CD4-positive, alpha-beta T cell treated with Interleukin-17A for 4 hours (primary cell): ENCODE measurements around the gene MMD.
A peak's percentile ranks its signal among the peaks of the same experiment; 100 is the strongest.
"Not testable (repeated sequence)": the region's sequence is repeated elsewhere in the genome, so short reads cannot be mapped to it uniquely, and the experiment has no call there.

ENCODE experiments used
- DNase-seq: peaks from one replicate; pipeline ENCODE4 v3.0.0-alpha.2; 2020; ENCODE audit warnings: mixed read lengths

Gene MMD

GRCh38 chr17:55391244-55391757, 30.3 kb downstream of the MMD start:
- DNase-seq, result no peak

- no peak for DNase-seq
These were observed 31.2 kb downstream of the MMD start for GRCh38 chr17:55390364-55390977.

DNA sequence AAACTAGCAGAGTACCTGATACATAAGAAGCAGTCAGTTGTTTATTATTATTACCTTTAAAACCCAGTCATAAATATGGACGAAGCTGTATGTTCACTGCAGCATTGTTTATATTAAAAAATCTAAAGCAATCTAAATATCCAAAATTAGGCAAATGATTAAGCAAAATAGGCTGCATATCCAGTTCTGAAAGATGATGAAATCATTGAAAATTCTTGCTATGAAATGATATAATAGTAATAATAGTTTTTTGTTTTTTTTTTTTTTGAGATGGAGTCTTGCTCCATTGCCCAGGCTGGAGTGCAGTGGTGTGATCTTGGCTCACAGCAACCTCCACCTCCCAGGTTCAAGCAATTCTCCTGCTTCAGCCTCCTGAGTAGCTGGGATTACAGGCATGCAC, 31.9 kb downstream of the MMD start:
- not testable (repeated sequence) for DNase-seq

GRCh38 chr17:55388842-55389241, 32.8 kb downstream of the MMD start:
- DNase-seq, result no peak

DNA sequence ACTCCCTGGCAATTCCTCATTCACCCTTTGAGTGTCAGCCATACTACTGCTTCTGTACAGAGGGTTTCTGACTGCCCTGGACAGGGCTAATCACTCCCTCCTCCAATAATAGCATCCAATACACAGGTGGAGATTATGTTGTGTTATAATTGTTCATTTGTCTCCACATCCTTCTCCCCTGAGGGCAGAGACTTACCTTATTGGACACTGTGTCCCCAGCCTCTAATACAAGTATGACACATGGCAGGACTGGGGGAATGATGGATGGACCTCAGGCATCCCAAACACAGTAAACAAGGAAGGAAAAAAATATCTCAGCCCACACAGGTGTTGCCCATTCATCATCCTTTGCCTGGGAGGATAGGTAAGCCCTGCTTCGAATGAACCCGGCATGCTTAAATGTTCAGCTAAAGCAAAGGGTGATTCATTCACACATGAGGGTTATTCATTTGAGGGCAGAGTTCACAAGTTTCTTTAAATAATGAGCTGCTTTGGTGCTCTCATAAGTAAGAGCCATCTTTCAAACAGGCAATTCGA, 34.8 kb downstream of the MMD start:
- DNase-seq, result no peak

DNA sequence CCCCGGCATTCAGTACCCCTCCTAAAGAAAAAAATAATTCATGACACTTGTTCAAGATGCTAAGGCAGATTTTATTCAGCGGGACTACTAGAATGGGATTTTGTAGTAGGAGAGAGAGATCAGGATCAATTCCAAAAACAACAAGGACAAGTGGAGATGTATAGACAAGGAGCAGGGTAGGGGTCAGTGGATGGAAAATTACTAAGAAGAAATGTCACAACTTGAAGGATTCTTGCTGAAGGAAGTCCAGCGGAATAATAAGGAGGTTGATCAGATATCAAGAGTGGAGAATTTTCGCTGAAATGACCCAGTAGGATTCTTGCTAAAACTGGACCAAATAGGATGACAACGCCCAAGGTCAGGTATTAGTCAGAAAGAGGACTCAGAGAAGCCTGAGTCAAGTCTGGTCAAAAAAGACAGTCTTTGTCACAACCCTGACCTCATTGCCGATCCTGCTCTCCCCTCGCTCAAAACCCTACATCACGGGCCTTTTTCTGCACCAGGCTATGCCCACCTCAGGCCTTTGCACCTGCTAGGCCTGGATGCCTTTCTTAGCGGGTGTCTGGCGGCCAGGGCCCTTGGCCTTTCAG, 36.9 kb downstream of the MMD start:
- DNase-seq, result no peak

- no peak for DNase-seq
These were observed 37.6 kb downstream of the MMD start for GRCh38 chr17:55383771-55384642.

GRCh38 chr17:55381017-55381770, 40.4 kb downstream of the MMD start:
- no peak for DNase-seq

DNA sequence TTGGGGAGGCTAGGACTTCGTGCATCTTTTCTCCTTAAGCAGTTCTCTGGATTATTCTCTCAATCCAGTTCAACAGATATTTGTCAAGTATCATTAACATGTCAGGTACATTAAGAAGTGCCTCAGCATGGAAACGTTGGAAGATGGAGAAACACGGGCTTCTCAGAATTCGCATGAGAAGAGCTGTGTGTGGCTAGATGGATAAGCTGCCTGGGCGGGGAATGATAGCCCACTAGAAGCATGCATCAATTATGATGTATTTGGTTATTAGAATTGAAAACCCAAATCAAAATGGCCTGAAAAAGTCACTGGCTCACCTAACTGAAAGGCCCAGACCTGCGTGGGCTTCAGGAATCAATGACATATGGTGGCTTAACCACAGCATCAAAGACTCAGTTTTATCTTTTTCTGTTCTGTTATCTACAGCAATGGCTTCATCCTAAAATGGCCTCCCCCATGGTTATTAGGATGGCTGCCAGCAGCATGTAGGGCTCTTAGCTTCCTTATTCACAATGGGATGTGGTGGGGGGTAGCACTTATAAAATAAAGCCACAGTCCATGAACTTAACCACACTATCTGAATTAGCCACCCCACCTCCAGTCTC, 43.9 kb downstream of the MMD start:
- no peak for DNase-seq

- DNase-seq, result no peak
These were observed 52.9 kb downstream of the MMD start for GRCh38 chr17:55368706-55369105.

DNA sequence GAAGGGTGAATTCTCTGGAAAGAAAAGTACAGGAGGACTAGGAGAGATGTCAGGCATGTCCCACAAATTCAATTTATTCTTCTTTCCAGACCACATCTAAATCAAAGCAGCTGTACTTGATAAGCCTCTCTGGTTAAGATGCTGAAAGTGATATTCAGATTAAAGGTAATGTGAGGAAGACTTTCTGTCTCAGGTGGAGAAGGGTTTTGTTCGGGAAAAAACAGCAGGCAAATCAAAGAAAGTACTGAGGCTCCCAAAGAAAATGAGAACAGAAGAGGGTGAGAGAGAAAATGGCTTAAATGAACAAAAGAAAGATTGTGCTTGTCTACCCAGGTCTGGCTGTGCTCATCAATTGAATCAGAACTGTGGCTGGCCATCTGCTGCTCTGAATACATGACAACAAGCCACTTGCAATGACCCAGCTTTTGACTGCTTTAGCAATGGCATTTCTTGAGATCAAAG, 55.6 kb downstream of the MMD start:
- DNase-seq, result no peak

- no peak for DNase-seq
These were observed 58.6 kb downstream of the MMD start for GRCh38 chr17:55363033-55363432.

- DNase-seq, result no peak
These were observed 60.7 kb downstream of the MMD start for GRCh38 chr17:55360971-55361370.

DNA sequence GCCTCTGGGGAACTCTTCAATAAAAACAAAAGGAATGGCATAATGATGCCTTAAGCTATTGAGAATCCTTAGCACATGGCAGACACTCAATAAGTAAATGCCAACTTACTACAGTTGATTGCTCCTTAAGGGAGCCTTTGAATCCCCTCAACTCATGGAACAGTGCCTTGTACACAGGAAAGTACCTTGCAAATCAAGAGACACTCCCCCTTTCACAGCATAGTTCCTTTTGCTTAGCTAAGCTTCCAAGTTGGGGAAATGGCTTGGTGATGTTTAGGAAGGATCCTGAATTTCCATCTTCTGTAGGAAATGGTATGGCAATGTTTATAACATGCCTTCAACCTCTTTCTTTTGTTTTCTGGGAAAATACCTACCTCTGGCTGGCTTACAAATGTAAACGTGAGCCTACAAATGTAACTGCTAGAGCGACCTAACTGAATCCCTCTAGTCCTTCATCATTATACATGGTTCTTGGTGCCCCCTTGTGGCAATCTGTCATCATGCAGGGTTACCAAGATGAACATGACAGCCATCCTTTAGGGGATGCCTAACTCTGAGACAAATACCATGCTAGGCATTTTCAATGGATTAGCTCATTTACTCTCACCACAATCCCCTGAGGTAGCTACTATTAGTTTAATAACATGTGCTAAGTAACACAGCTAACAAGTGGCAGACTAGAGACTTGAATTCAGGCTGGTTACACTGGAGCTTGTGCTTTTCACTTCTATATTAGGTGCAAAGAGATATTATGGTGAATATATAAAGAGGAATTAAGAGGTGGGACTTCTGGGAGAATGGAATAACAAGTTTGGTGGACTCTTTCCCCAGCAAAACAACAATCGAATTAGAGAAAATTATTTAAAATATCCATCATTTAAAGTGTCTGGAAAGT, 65.0 kb downstream of the MMD start:
- DNase-seq, result peak; percentile 69

DNA sequence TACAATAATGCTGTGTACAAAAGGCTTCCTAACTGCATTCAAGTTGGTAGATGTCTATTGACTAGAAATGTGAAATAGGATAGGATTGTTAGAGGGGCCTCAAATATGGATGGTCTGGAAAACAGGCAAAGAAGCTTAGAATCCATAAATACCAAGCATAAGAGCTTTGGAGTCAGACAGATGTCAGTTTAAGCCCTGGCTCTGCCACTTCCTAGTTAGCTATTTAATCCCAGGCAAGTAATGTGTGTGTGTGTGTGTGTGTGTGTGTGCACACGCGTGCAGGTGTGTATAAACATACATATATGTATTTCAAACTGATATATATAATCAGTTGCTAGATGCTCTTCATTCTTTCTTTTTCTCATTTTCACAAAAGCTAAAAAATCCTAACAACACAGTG, 66.7 kb downstream of the MMD start:
- DNase-seq, result no peak

DNA sequence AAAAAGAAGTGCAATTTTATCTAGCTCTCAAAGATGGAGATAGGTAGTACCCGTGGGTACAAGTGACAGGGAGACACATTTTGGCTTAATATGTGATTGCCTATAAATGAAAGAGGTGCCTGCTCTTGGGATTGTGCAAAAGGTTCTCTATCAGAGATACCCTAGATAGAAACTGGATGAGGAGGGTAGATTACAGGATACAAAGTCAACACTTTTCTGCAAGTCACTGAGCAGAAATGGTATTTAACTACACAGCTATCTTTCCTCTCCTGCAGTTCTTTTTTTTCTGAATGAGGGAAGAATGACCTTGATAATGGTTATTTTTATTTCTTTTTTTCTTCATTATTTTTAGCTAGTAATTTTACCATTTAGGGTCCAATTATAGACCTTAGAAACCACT, 67.6 kb downstream of the MMD start:
- DNase-seq, result no peak

DNA sequence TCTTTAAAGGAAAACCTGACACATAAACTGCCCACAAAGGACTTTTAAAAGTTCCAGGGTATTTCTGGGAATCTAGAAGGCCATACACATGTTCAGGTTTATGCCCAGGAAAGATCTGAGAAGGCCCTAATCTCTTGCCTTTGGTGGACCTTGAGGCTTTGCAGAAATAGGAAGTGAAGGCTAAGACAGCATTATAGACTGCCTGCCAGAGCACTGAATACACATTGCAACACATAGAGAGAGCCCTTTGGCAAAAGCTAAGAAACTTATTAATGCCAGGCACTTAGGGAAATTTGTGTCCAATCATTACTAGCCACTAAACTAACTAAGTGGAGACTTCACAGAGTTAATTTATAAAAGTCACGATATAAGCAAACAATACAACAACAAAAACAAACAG, 70.4 kb downstream of the MMD start:
- no peak for DNase-seq

- DNase-seq, result no peak
These were observed 70.8 kb downstream of the MMD start for GRCh38 chr17:55350825-55351205.

DNA sequence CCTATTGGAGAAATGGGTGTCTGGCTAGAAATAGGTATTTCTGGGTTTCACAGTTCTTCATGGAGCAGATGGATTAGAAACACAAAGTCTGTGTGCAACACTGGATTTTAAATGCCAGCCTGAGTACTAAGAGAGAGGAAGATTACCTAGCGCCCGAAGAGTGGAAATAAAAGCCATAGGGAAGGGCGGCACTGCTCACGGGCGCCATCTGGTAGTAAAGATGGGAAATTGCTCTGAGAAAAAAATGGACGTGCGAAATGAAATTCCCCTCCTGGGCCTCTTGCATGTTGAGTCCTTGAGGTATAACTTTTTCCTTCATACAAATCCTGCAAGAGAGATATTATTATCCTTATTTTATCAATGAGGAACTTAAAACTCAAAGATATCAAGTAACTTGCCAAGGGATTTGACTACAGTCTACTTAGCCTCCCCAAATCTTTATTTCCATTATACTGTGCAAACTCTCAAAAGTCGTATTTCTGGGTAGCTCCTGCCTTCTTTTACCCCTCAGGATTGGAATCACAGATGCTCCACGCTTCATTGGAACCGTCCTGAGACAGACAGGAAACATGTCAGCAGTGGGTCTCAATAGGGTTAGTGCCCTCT, 72.8 kb downstream of the MMD start:
- peak; percentile 52 for DNase-seq

DNA sequence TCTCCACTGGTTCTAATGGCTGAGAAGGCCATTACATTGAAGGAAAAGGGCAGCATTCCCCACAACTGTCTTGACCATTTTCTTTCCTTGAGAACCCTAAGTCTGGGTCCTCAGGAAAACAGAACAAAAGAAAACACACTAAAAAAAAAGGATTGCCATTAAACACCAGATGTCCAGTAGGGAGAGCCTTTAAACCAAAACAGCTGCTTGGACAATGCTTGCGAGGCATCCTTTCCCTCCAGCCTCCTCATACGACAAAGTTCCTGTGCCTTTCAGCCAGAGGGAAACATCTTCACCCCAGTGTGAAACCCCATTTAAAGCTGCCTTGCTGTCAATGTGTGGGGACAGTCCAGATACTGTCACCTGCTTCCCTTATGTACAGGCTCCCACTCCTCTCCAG, 74.3 kb downstream of the MMD start:
- DNase-seq, result no peak

- no peak for DNase-seq
These were observed 75.0 kb downstream of the MMD start for GRCh38 chr17:55346658-55347057.
